ENCODE results near the gene FILIP1. TPM values are rescaled to one million over a fixed set of nuclear protein-coding genes. Genes with fewer than 3 reads are reported as not detected.

FILIP1 gene, protein sequence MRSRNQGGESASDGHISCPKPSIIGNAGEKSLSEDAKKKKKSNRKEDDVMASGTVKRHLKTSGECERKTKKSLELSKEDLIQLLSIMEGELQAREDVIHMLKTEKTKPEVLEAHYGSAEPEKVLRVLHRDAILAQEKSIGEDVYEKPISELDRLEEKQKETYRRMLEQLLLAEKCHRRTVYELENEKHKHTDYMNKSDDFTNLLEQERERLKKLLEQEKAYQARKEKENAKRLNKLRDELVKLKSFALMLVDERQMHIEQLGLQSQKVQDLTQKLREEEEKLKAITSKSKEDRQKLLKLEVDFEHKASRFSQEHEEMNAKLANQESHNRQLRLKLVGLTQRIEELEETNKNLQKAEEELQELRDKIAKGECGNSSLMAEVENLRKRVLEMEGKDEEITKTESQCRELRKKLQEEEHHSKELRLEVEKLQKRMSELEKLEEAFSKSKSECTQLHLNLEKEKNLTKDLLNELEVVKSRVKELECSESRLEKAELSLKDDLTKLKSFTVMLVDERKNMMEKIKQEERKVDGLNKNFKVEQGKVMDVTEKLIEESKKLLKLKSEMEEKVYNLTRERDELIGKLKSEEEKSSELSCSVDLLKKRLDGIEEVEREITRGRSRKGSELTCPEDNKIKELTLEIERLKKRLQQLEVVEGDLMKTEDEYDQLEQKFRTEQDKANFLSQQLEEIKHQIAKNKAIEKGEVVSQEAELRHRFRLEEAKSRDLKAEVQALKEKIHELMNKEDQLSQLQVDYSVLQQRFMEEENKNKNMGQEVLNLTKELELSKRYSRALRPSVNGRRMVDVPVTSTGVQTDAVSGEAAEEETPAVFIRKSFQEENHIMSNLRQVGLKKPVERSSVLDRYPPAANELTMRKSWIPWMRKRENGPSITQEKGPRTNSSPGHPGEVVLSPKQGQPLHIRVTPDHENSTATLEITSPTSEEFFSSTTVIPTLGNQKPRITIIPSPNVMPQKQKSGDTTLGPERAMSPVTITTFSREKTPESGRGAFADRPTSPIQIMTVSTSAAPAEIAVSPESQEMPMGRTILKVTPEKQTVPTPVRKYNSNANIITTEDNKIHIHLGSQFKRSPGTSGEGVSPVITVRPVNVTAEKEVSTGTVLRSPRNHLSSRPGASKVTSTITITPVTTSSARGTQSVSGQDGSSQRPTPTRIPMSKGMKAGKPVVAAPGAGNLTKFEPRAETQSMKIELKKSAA (N-terminal part only)
- total RNA-seq = 10 to 100 TPM in 1 of 2 donors, 1 to 10 TPM in 1; 8.2 to 10.4 TPM
- polyA plus RNA-seq (ENCODE audit: insufficient read length in 2 of 2) = 1 to 10 TPM; 2.0 to 2.6 TPM
- long read RNA-seq, donor 1 = 0 reads
- long read RNA-seq, donor 2 = 0 reads
- long read RNA-seq, donor 3 = 0 reads
- long read RNA-seq, donor 4 = 0 reads

DNA sequence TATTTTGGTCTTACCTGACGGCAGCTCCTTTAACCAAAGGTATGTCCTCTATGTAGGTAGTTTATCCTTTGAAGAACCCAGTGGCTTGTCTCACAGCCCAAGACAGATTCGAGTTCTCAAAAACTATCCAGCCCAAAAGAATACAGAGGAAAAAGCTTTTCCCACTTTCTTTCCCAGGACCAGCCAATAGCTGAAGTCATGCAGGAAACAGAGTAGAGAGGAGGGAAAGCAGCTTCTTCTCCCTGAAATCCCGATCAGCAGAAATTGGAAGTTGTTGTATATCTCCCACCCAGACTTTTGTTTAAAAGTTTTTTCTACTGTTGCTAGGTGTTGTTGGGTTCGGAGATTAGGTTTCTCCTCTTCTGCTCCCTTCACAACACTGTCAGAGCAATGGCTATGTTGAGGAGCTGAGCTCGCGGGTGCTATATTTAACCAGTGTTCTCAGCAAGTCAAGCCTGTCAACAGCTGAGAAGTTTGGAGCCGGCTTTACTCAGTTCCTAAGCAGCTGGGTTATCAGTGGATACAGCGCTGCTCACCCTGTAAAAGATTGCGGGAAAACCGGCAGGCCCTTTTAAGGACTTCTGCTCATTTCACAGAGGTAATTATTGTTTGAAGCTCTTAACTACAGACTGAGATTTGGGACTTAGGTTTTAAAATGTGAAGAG is at the start of gene FILIP1:
TSS of gene FILIP1 (minus strand) at position 401 of the 665 bp plus-strand sequence. CDS start 78,828 bp downstream, outside the sequence.
- Histone ChIP-seq H3K27ac (ENCODE audit: low read depth, low read length) (peak within 1 kb of the TSS; percentile 80), H3K4me1 (ENCODE audit: control insufficient read depth, insufficient read depth, low read length) (no peaks in the 10 kb centered on the region), H3K9me3 (ENCODE audit: control insufficient read depth, insufficient read depth, low read length) (no peaks in the 10 kb centered on the region), H3K36me3 (ENCODE audit: control insufficient read depth, insufficient read depth, low read length) (no peaks in the 10 kb centered on the region), H3K27me3 (ENCODE audit: control insufficient read depth, insufficient read depth, low read length) (no peaks in the 10 kb centered on the region), H3K4me3 (ENCODE audit: low read depth, low read length) (peak within 1 kb of the TSS; percentile 16)
- WGBS (ENCODE audit: insufficient coverage) = 34% methylated on average over 4 of the region's 10 CpGs
- DNase-seq (ENCODE audit: low read depth in 4 of 6, low spot score in 6 of 6) = peak in 3 of 6 donors; percentile 50 to 66 (median 62)

GRCh38 chr6:75543311-75543710 is 49.7 kb upstream of the FILIP1 start:
- DNase-seq (ENCODE audit: low read depth in 4 of 6, low spot score in 6 of 6) = no peak
- H3K9me3 ChIP-seq (ENCODE audit: control insufficient read depth, insufficient read depth, low read length) = no peaks in the 10 kb centered on the region

GRCh38 chr6:75539136-75539535 is 45.5 kb upstream of the FILIP1 start:
- 80% methylated on average over 1 of the region's 4 CpGs for WGBS (ENCODE audit: insufficient coverage)
- H3K27ac ChIP-seq (ENCODE audit: low read depth, low read length) = no peak overlapping the region
- DNase-seq (ENCODE audit: low read depth in 4 of 6, low spot score in 6 of 6) = no peak
- no peaks in the 10 kb centered on the region for H3K9me3 ChIP-seq (ENCODE audit: control insufficient read depth, insufficient read depth, low read length)
- no peaks in the 10 kb centered on the region for H3K27me3 ChIP-seq (ENCODE audit: control insufficient read depth, insufficient read depth, low read length)
- H3K4me3 ChIP-seq (ENCODE audit: low read depth, low read length) = no peak overlapping the region
- no peaks in the 10 kb centered on the region for H3K4me1 ChIP-seq (ENCODE audit: control insufficient read depth, insufficient read depth, low read length)
- no peaks in the 10 kb centered on the region for H3K36me3 ChIP-seq (ENCODE audit: control insufficient read depth, insufficient read depth, low read length)

More at GRCh38 chr6:75543311-75543710, 49.7 kb upstream of the FILIP1 start:
- Histone ChIP-seq H3K4me3 (ENCODE audit: low read depth, low read length) (no peak overlapping the region), H3K36me3 (ENCODE audit: control insufficient read depth, insufficient read depth, low read length) (no peaks in the 10 kb centered on the region), H3K27ac (ENCODE audit: low read depth, low read length) (no peak overlapping the region), H3K27me3 (ENCODE audit: control insufficient read depth, insufficient read depth, low read length) (no peaks in the 10 kb centered on the region), H3K4me1 (ENCODE audit: control insufficient read depth, insufficient read depth, low read length) (no peaks in the 10 kb centered on the region)
- 100% methylated on average over 2 of the region's 2 CpGs for WGBS (ENCODE audit: insufficient coverage)

DNA sequence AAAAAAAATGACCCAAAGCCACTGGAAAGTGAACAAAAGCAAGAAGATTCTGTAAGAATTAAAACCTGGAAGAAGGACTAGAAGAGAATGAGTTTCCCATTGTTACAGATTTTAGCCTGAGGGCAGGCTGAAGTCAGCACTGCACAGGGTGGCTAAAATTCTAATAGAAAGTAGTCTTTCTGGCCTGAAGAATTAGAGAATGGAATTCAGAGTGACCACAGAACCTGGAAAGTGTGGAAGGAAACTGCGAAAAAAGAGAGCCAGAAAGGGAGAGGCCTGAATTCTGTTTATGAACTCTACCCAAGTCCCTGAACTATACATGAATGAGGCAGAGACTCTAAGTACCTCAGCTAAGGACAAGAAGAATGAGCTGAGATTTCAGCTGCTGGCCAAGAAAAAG is 38.9 kb upstream of the FILIP1 start:
- Histone ChIP-seq H3K27me3 (ENCODE audit: control insufficient read depth, insufficient read depth, low read length) (no peaks in the 10 kb centered on the region), H3K36me3 (ENCODE audit: control insufficient read depth, insufficient read depth, low read length) (no peaks in the 10 kb centered on the region), H3K4me3 (ENCODE audit: low read depth, low read length) (no peak overlapping the region), H3K9me3 (ENCODE audit: control insufficient read depth, insufficient read depth, low read length) (no peaks in the 10 kb centered on the region), H3K4me1 (ENCODE audit: control insufficient read depth, insufficient read depth, low read length) (no peaks in the 10 kb centered on the region), H3K27ac (ENCODE audit: low read depth, low read length) (no peak overlapping the region)
- WGBS (ENCODE audit: insufficient coverage) = no CpG with 5 or more reads among the region's 1 CpG
- no peak for DNase-seq (ENCODE audit: low read depth in 4 of 6, low spot score in 6 of 6)

DNA sequence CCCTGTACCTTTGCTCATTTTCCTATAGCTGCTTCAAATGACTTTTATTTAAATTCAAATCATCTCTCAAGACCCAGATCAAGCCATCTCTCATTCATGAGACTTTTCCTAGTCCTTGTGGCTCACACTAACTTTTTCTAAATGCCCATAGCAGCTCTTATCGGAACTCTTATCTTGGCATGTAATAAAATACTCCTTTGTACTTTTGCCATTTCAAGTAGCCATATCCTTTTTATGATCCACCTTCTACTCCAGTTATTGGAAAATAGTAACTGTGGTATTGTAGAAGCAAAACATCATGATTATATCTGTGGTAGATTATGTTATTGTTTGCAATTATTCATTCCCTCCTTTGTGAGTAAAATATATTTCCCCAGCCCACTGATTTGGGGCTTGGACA is 37.6 kb upstream of the FILIP1 start:
- Histone ChIP-seq H3K9me3 (ENCODE audit: control insufficient read depth, insufficient read depth, low read length) (no peaks in the 10 kb centered on the region), H3K36me3 (ENCODE audit: control insufficient read depth, insufficient read depth, low read length) (no peaks in the 10 kb centered on the region), H3K27me3 (ENCODE audit: control insufficient read depth, insufficient read depth, low read length) (no peaks in the 10 kb centered on the region), H3K4me3 (ENCODE audit: low read depth, low read length) (no peak overlapping the region), H3K4me1 (ENCODE audit: control insufficient read depth, insufficient read depth, low read length) (no peaks in the 10 kb centered on the region), H3K27ac (ENCODE audit: low read depth, low read length) (no peak overlapping the region)
- WGBS (ENCODE audit: insufficient coverage) = no CpG with 5 or more reads among the region's 1 CpG
- no peak for DNase-seq (ENCODE audit: low read depth in 4 of 6, low spot score in 6 of 6)

DNA sequence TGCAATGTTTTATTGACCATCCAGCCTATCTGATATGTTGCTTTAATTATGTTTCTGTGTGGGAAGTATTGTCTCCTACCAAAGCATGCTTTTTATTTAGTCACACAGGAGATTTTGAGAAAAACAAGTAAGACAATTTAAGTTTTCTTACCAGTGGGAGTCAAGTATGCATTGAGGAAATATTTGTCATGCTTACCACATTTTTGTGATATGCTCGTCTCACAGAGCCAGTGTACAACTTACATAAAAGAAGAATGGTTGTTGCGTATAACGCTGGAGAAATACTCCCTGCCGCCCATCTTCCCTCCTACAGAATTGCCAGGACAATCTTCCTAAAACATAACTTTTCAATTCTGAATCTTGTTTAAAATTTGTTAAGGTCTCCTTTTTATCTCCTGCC is 37.1 kb upstream of the FILIP1 start:
- Histone ChIP-seq H3K4me1 (ENCODE audit: control insufficient read depth, insufficient read depth, low read length) (no peaks in the 10 kb centered on the region), H3K27me3 (ENCODE audit: control insufficient read depth, insufficient read depth, low read length) (no peaks in the 10 kb centered on the region), H3K36me3 (ENCODE audit: control insufficient read depth, insufficient read depth, low read length) (no peaks in the 10 kb centered on the region), H3K27ac (ENCODE audit: low read depth, low read length) (no peak overlapping the region), H3K9me3 (ENCODE audit: control insufficient read depth, insufficient read depth, low read length) (no peaks in the 10 kb centered on the region), H3K4me3 (ENCODE audit: low read depth, low read length) (no peak overlapping the region)
- WGBS (ENCODE audit: insufficient coverage) = no CpG with 5 or more reads among the region's 4 CpGs
- DNase-seq (ENCODE audit: low read depth in 4 of 6, low spot score in 6 of 6) = no peak

- H3K27me3 ChIP-seq (ENCODE audit: control insufficient read depth, insufficient read depth, low read length) = no peaks in the 10 kb centered on the region
- 71% methylated on average over 2 of the region's 2 CpGs for WGBS (ENCODE audit: insufficient coverage)
Observed at GRCh38 chr6:75528423-75528822, 34.8 kb upstream of the FILIP1 start.

DNA sequence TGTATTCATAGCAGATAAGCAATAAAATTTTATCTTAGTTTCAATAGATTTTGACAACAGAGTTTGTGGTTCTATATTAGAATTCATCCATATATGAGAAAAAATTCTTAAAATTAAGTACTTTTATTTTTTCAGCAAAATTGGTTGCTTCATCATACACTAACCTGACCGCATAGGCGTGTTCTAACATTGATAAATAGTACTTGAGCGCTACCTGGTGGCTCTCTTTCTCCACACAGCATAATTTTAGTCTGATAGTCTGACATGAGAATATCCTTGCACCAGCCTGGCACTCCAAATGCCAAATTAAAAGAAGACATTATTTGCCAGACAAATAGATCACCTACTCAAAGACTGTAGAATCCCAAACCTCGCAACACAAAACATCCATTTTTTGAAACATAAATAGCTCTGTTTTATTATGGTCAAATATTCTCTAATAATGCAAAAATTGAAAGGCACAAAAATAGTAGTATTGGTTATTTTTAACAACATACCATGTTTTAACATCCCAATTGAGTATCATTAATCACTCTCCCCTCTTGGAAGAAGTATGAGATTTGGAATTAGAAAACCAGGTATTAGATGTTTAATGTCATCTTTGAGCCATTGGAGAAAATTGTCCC is 33.0 kb upstream of the FILIP1 start:
- Histone ChIP-seq H3K36me3 (ENCODE audit: control insufficient read depth, insufficient read depth, low read length) (no peaks in the 10 kb centered on the region), H3K4me1 (ENCODE audit: control insufficient read depth, insufficient read depth, low read length) (no peaks in the 10 kb centered on the region), H3K27ac (ENCODE audit: low read depth, low read length) (no peak overlapping the region), H3K9me3 (ENCODE audit: control insufficient read depth, insufficient read depth, low read length) (no peaks in the 10 kb centered on the region), H3K4me3 (ENCODE audit: low read depth, low read length) (no peak overlapping the region), H3K27me3 (ENCODE audit: control insufficient read depth, insufficient read depth, low read length) (no peaks in the 10 kb centered on the region)
- DNase-seq (ENCODE audit: low read depth in 4 of 6, low spot score in 6 of 6) = peak in 5 of 6 donors; percentile 55 to 92 (median 64)
- no CpG with 5 or more reads among the region's 4 CpGs for WGBS (ENCODE audit: insufficient coverage)

More at GRCh38 chr6:75528423-75528822, 34.8 kb upstream of the FILIP1 start:
- H3K4me1 ChIP-seq (ENCODE audit: control insufficient read depth, insufficient read depth, low read length) = no peaks in the 10 kb centered on the region
- no peaks in the 10 kb centered on the region for H3K9me3 ChIP-seq (ENCODE audit: control insufficient read depth, insufficient read depth, low read length)
- no peak overlapping the region for H3K27ac ChIP-seq (ENCODE audit: low read depth, low read length)
- no peaks in the 10 kb centered on the region for H3K36me3 ChIP-seq (ENCODE audit: control insufficient read depth, insufficient read depth, low read length)
- DNase-seq (ENCODE audit: low read depth in 4 of 6, low spot score in 6 of 6) = no peak
- H3K4me3 ChIP-seq (ENCODE audit: low read depth, low read length) = no peak overlapping the region

All from spinal cord (tissue), 10 donors.